Heart left ventricle (tissue), 16 donors: ENCODE results near the gene SELENOO. TPM values are rescaled to one million over a fixed set of nuclear protein-coding genes. Genes with fewer than 3 reads are reported as not detected.

Experiments
- ATAC-seq, 4 donors: fragments of 200-7000 bp; cut with Tn5 transposase; one replicate each; pipeline ENCODE4 v1.9.1; 2020 to 2022; ENCODE audit warnings: moderate library complexity in 4 of 4, mild to moderate bottlenecking in 3 of 4, moderate number of reproducible peaks in 1 of 4
- DNase-seq, 5 donors: peaks; one replicate each; pipeline ENCODE4 v3.0.0-alpha.2; 2020
- H3K27ac ChIP-seq, 12 donors: fragments of 200-600 bp; sonication (generic) in 4 of 12; one replicate each; pipeline versions ENCODE4 v1.5.0 to v1.8.0; 2016 to 2022; ENCODE audit warnings: mild to moderate bottlenecking in 2 of 12
- H3K27me3 ChIP-seq, 9 donors: fragments of 200-600 bp; sonication (generic) in 2 of 9; one replicate each; pipeline versions ENCODE4 v1.5.1 to v1.8.0; 2016 to 2022; ENCODE audit warnings: mild to moderate bottlenecking in 3 of 9
- H3K36me3 ChIP-seq, 9 donors: fragments of 200-600 bp; sonication (generic) in 2 of 9; one replicate each; pipeline versions ENCODE4 v1.5.0 to v1.8.0; 2018 to 2022; ENCODE audit warnings: mild to moderate bottlenecking in 2 of 9
- H3K4me1 ChIP-seq, 12 donors: fragments of 200-600 bp; sonication (generic) in 4 of 12; one replicate each; pipeline versions ENCODE4 v1.5.0 to v1.8.0; 2016 to 2022; ENCODE audit warnings: mild to moderate bottlenecking in 3 of 12
- H3K4me3 ChIP-seq, 12 donors: fragments of 200-600 bp; sonication (generic) in 4 of 12; one replicate each; pipeline versions ENCODE4 v1.5.0 to v1.8.0; 2017 to 2022; ENCODE audit warnings: mild to moderate bottlenecking in 9 of 12, moderate library complexity in 4 of 12
- H3K9me3 ChIP-seq, 12 donors: fragments of 200-600 bp; sonication (generic) in 4 of 12; one replicate each; pipeline versions ENCODE4 v1.5.0 to v1.8.0; 2016 to 2022; ENCODE audit warnings: mild to moderate bottlenecking in 1 of 12
- CTCF ChIP-seq, 12 donors: fragments of 200-600 bp; sonication (generic) in 4 of 12; IDR thresholded peaks; one replicate each; pipeline versions ENCODE4 v1.5.0 to v1.8.0; 2018 to 2022; ENCODE audit warnings: antibody characterized with exemption in 12 of 12, mild to moderate bottlenecking in 5 of 12
- POLR2A ChIP-seq, 2 donors: fragments of 450-650 bp; IDR thresholded peaks; one replicate each; pipeline ENCODE4 v1.6.1; 2017; ENCODE audit warnings: antibody characterized with exemption in 2 of 2, mild to moderate bottlenecking in 2 of 2, moderate library complexity in 2 of 2
- WGBS, 4 donors: extraction: QIAGEN DNeasy Blood & Tissue Kit in 2 of 4; methylation state at CpG; one replicate each; pipeline versions ENCODE4 v1.1.5 to v1.1.7; 2013 to 2018; 5-methylcytosine and 5-hydroxymethylcytosine counted together
- intact Hi-C, 10 donors: fragments of 100-400 bp; cut with DNase I; formaldehyde crosslinking; loops; one replicate each; pipeline versions ENCODE4 v1.11.1 to v1.14.2; 2022
- polyA plus RNA-seq, 2 donors: library from polyadenylated mRNA; stranded (reverse); fragments of 200-250 nt; gene quantifications; one replicate each; pipeline ENCODE4 v1.2.3, GENCODE V29; 2013
- total RNA-seq, 9 donors: library from RNA; depleted of rRNA in 2 of 9; stranded (reverse); fragments of >200 nt in 2 of 9; fragmentation: NEBNext Ultra II Directional in 3 of 9; extraction: Animal tissue kit (Norgen Biotek cat#: 25700) in 3 of 9; gene quantifications; one replicate each; pipeline versions ENCODE4 v1.1.0 to v1.2.4, GENCODE V29; 2016 to 2023
- donor health status: ischemic (EF 13 %, LVEDD 7.1; RV severe dilation, severe dysfunction).
- donor health status: healthy with polysubstance abuse.
- donor health status: DM: no; HTN: yes; CAD: no.
- donor health status: DM: no; HTN: no; CAD: no.
- donor health status: ischemic (EF 25% LVEDD 6.9; RV normal size, moderate dysfunction).
- donor health status: ischemic (EF 25% LVEDD 5.7; RV mildly dilated, moderate dysfunction).
- donor health status: healthy.
- donor health status: DM: yes; HTN: yes; CAD: no.
- donor health status: ischemic (EF 35%, LVEDD 5.7; RV mildly dilated, moderate dysfunction).
- donor health status: nonischemic (EF 11% LVEDD 7.7; RV severe dilation, severe dysfunction).
- donor health status: DM: yes; HTN: yes; CAD: no.
- donor health status: PGD.
- donor health status: ischemic (EF 29% LVEDD 5.4; RV normal size, mild dysfunction).
- donor health status: nonischemic (EF 23%, LVEDD 6.1; RV moderate dilation, normal function).

The SELENOO gene
- total and polyA plus RNA-seq, 11 donors = 10.4 to 23.8 (median 15.4) TPM

GRCh38 chr22:50262973-50263617 is 62.3 kb downstream of the SELENOO start:
- intact Hi-C loops = no loop called here

DNA sequence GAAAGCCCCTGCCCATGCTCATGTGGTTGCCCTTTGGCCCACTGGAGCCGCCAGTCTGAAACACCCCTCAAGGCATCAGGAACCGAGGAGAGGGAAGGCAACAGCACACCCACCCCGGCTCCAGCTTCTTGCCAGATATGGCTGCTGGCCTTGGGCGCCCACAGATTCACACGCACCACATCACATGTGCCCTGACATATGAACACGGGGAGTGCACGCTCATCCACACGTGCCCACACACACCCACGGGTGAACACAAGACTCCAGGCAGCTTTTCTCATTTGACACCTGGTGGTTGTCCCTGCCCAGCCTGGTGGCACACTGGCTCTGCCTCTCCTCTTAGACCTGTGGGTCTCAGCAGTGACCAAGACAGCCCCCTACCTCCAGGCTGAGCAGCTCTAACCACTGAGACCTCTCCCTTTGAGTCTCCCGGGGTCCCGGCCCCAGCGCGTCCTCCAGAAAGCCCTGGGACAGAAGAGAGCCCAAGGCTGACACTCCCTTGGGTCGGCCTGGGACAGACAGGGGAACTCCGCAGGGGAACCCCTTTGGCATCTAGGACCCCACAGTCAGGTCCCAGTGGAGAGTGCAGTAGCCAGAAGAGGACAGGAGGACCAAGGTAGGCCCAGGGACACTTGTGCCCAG is 63.4 kb downstream of the SELENOO start:
- intact Hi-C loops = no loop called here
- peaks cover 6 to 57% (median 29%) of the 10 kb centered on the region in 12 donors for H3K4me1 ChIP-seq
- 89 to 91% (median 90%) methylated on average over 12 to 15 of the region's 15 CpGs for WGBS, 4 donors
- no peak for TF ChIP-seq POLR2A (IDR thresholded peaks at IDR 0.05)
- no peak for TF ChIP-seq CTCF (IDR thresholded peaks at IDR 0.05)
- no peak overlapping the region for H3K4me3 ChIP-seq
- peaks cover 0 to 15% (median 0%) of the 10 kb centered on the region in 9 donors for H3K27me3 ChIP-seq
- H3K27ac ChIP-seq = no peak overlapping the region
- ATAC-seq (no peak), DNase-seq (no peak)
- no peaks in the 10 kb centered on the region for H3K36me3 ChIP-seq
- no peaks in the 10 kb centered on the region for H3K9me3 ChIP-seq

More at GRCh38 chr22:50262973-50263617, 62.3 kb downstream of the SELENOO start:
- no peak overlapping the region for H3K4me3 ChIP-seq
- peaks cover 7 to 57% (median 22%) of the 10 kb centered on the region in 12 donors for H3K4me1 ChIP-seq
- H3K27me3 ChIP-seq = peaks cover 0 to 13% (median 0%) of the 10 kb centered on the region in 9 donors
- H3K27ac ChIP-seq = no peak overlapping the region
- no peak for TF ChIP-seq CTCF (IDR thresholded peaks at IDR 0.05)
- no peak for TF ChIP-seq POLR2A (IDR thresholded peaks at IDR 0.05)
- ATAC-seq = no peak
- H3K9me3 ChIP-seq = no peaks in the 10 kb centered on the region
- WGBS, 4 donors = 60 to 68% (median 63%) methylated on average over 9 of the region's 9 CpGs
- no peaks in the 10 kb centered on the region for H3K36me3 ChIP-seq
- no peak for DNase-seq

DNA sequence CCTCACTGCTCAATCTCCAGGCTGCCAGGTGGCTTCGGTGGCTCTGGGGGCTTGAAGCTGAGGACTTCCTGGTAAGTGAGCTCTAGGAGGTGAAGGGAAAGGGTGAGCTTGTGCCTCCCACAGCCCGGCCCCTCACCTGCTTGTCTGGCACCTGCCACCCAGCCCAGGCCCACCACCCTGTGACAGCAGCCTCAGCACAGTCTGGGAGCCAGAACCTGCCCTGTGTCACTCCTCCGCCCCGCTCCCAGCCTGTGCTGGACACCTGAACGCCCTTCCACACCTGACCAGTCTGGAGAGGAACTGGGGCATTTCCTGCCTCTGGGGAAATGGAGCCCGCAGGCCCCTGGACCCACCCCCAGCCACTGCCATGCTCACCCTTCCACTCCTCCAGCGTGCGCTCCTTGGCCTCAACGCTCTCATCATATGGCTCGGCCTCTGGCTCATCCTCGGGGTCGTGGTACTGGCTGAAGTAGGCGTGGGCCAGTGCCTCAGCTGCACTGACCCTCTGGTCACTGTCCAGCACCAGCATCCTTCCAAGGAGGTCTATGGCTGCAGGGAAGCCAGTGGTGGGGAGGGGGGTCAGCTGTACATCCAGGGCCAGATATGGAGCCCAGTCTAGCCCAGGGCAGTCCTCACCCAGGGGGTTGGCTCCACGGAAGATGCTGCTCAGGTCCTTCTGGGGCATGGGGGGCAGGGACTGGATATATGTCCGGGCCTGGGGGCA is 64.3 kb downstream of the SELENOO start:
- intact Hi-C loops = no loop called here
- H3K36me3 ChIP-seq = no peaks in the 10 kb centered on the region
- peaks cover 0 to 21% (median 0%) of the 10 kb centered on the region in 9 donors for H3K27me3 ChIP-seq
- no peak for ATAC-seq
- no peak overlapping the region for H3K27ac ChIP-seq
- WGBS, 4 donors = 83 to 89% (median 85%) methylated on average over 3 to 15 of the region's 15 CpGs
- no peak for DNase-seq
- H3K4me1 ChIP-seq = peaks cover 6 to 63% (median 34%) of the 10 kb centered on the region in 12 donors
- no peak overlapping the region for H3K4me3 ChIP-seq
- H3K9me3 ChIP-seq = no peaks in the 10 kb centered on the region
- TF ChIP-seq POLR2A (IDR thresholded peaks at IDR 0.05) = no peak

- H3K4me3 ChIP-seq = peak overlapping the region in 9 of 12 donors; percentile 5 to 54 (median 38)
- H3K27me3 ChIP-seq = peaks cover 0 to 24% (median 0%) of the 10 kb centered on the region in 9 donors
- H3K4me1 ChIP-seq = peaks cover 7 to 66% (median 42%) of the 10 kb centered on the region in 12 donors
- TF ChIP-seq CTCF (IDR thresholded peaks at IDR 0.05) (no peak), POLR2A (IDR thresholded peaks at IDR 0.05) (no peak)
- 59 to 77% (median 68%) methylated on average over 25 to 37 of the region's 37 CpGs for whole genome bisulfite sequencing, 4 donors
- no peak overlapping the region for H3K27ac ChIP-seq
- intact Hi-C loops = no loop called here
- DNase-seq = no peak
- no peaks in the 10 kb centered on the region for H3K36me3 ChIP-seq
- no peaks in the 10 kb centered on the region for H3K9me3 ChIP-seq
- no peak for ATAC-seq
These were observed 66.2 kb downstream of the SELENOO start for GRCh38 chr22:50266994-50267393.

Other genes with a start within 250 kb of the SELENOO start
- gene PIM3, start 240.2 kb upstream of the SELENOO start, total RNA-seq = 100 to 1,000 TPM in 1 of 9 donors, 10 to 100 TPM in 8; 37.7 to 118 (median 51.0) TPM
- 10 to 100 TPM; 45.1 to 50.2 TPM for gene PIM3, start 240.2 kb upstream of the SELENOO start, polyA plus RNA-seq
- gene IL17REL, start 188.2 kb upstream of the SELENOO start, total RNA-seq = not detected
- gene IL17REL, start 188.2 kb upstream of the SELENOO start, polyA plus RNA-seq = not detected
- not detected for gene TTLL8, start 142.7 kb upstream of the SELENOO start, total RNA-seq
- gene TTLL8, start 142.7 kb upstream of the SELENOO start, polyA plus RNA-seq = not detected
- gene MLC1, start 115.6 kb upstream of the SELENOO start, total RNA-seq = under 1 TPM in 4 of 9 donors, not detected in 5; 0.07 to 0.80 (median 0.30) TPM
- under 1 TPM; 0.03 to 0.19 TPM for gene MLC1, start 115.6 kb upstream of the SELENOO start, polyA plus RNA-seq
- gene MOV10L1, start 111.0 kb upstream of the SELENOO start, total RNA-seq = under 1 TPM in 3 of 9 donors, not detected in 6; 0.09 to 0.63 (median 0.13) TPM
- gene MOV10L1, start 111.0 kb upstream of the SELENOO start, polyA plus RNA-seq = under 1 TPM; 0.06 to 0.27 TPM
- under 1 TPM in 5 of 9 donors, not detected in 4; 0.08 to 0.77 (median 0.56) TPM for gene PANX2, start 30.3 kb upstream of the SELENOO start, total RNA-seq
- gene PANX2, start 30.3 kb upstream of the SELENOO start, polyA plus RNA-seq = under 1 TPM in 1 of 2 donors, not detected in 1; 0.08 TPM
- gene TRABD, start 15.1 kb upstream of the SELENOO start, total RNA-seq = 10 to 100 TPM; 14.3 to 28.1 (median 17.5) TPM
- gene TRABD, start 15.1 kb upstream of the SELENOO start, polyA plus RNA-seq = 10 to 100 TPM; 25.8 to 32.9 TPM
- gene TUBGCP6, start 44.0 kb downstream of the SELENOO start, total RNA-seq = 10 to 100 TPM; 14.1 to 28.8 (median 18.1) TPM
- 10 to 100 TPM; 11.6 to 17.7 TPM for gene TUBGCP6, start 44.0 kb downstream of the SELENOO start, polyA plus RNA-seq
- gene HDAC10, start 50.3 kb downstream of the SELENOO start, total RNA-seq = 10 to 100 TPM in 6 of 9 donors, 1 to 10 TPM in 3; 6.8 to 22.4 (median 10.9) TPM
- 1 to 10 TPM; 6.2 to 10.0 TPM for gene HDAC10, start 50.3 kb downstream of the SELENOO start, polyA plus RNA-seq
- 10 to 100 TPM; 12.2 to 18.0 (median 15.5) TPM for gene MAPK12, start 60.7 kb downstream of the SELENOO start, total RNA-seq
- gene MAPK12, start 60.7 kb downstream of the SELENOO start, polyA plus RNA-seq = 10 to 100 TPM; 11.6 to 17.9 TPM
- 10 to 100 TPM in 1 of 9 donors, 1 to 10 TPM in 8; 5.0 to 12.1 (median 7.0) TPM for gene MAPK11, start 69.4 kb downstream of the SELENOO start, total RNA-seq
- 1 to 10 TPM; 7.8 to 9.9 TPM for gene MAPK11, start 69.4 kb downstream of the SELENOO start, polyA plus RNA-seq
- 100 to 1,000 TPM in 2 of 9 donors, 10 to 100 TPM in 7; 44.4 to 139 (median 57.9) TPM for gene PLXNB2, start 106.6 kb downstream of the SELENOO start, total RNA-seq
- 10 to 100 TPM; 35.1 to 40.3 TPM for gene PLXNB2, start 106.6 kb downstream of the SELENOO start, polyA plus RNA-seq
- gene DENND6B, start 126.0 kb downstream of the SELENOO start, total RNA-seq = 1 to 10 TPM; 1.0 to 3.2 (median 2.0) TPM
- 1 to 10 TPM; 1.0 to 1.3 TPM for gene DENND6B, start 126.0 kb downstream of the SELENOO start, polyA plus RNA-seq
- gene PPP6R2, start 142.3 kb downstream of the SELENOO start, total RNA-seq = 10 to 100 TPM; 31.6 to 68.1 (median 41.5) TPM
- 10 to 100 TPM; 29.6 to 42.4 TPM for gene PPP6R2, start 142.3 kb downstream of the SELENOO start, polyA plus RNA-seq